ENCODE measurements around the gene TMTC1.

TMTC1 gene

DNA sequence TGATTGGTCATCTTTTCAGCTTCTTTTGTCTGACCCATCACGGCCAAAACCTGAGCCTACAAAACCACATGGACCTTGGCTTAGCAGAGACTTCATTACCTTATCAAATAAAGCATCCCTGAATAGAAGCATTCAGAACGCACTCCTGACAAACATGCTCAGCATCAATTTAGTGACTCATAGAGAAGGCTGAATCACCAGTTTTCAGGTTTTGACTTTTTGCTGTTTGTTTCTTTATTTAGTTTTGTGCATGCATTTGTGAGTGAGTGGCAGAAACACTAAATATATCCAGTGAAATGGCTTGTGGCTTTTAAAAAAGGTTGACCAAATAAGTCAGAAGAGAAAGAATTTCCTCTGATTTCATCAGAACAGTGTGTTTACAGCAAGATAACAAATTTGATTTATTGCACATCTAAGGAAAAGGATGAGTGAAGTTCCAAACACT is 267.3 kb downstream of the TMTC1 start:
- TF ChIP-seq TAF1 (IDR thresholded peaks at IDR 0.05; ENCODE audit: borderline replicate concordance, insufficient read depth, low read length), result no peak
- TF ChIP-seq SIN3A (IDR thresholded peaks at IDR 0.05; ENCODE audit: borderline replicate concordance, insufficient read depth, low read length), result no peak
- TF ChIP-seq POLR2AphosphoS5 (IDR thresholded peaks at IDR 0.05; ENCODE audit: low read depth, low read length), result no peak
- TF ChIP-seq, protein P1, sequence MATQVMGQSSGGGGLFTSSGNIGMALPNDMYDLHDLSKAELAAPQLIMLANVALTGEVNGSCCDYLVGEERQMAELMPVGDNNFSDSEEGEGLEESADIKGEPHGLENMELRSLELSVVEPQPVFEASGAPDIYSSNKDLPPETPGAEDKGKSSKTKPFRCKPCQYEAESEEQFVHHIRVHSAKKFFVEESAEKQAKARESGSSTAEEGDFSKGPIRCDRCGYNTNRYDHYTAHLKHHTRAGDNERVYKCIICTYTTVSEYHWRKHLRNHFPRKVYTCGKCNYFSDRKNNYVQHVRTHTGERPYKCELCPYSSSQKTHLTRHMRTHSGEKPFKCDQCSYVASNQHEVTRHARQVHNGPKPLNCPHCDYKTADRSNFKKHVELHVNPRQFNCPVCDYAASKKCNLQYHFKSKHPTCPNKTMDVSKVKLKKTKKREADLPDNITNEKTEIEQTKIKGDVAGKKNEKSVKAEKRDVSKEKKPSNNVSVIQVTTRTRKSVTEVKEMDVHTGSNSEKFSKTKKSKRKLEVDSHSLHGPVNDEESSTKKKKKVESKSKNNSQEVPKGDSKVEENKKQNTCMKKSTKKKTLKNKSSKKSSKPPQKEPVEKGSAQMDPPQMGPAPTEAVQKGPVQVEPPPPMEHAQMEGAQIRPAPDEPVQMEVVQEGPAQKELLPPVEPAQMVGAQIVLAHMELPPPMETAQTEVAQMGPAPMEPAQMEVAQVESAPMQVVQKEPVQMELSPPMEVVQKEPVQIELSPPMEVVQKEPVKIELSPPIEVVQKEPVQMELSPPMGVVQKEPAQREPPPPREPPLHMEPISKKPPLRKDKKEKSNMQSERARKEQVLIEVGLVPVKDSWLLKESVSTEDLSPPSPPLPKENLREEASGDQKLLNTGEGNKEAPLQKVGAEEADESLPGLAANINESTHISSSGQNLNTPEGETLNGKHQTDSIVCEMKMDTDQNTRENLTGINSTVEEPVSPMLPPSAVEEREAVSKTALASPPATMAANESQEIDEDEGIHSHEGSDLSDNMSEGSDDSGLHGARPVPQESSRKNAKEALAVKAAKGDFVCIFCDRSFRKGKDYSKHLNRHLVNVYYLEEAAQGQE (IDR thresholded peaks at IDR 0.05; ENCODE audit: insufficient read depth in 1 of 2, low read depth in 2 of 2, low read length in 2 of 2), result no peak
- no peak for TF ChIP-seq FOXP2 (optimal IDR thresholded peaks at IDR 0.05; ENCODE audit: borderline replicate concordance, extremely low read depth, extremely low read length, insufficient read depth)

DNA sequence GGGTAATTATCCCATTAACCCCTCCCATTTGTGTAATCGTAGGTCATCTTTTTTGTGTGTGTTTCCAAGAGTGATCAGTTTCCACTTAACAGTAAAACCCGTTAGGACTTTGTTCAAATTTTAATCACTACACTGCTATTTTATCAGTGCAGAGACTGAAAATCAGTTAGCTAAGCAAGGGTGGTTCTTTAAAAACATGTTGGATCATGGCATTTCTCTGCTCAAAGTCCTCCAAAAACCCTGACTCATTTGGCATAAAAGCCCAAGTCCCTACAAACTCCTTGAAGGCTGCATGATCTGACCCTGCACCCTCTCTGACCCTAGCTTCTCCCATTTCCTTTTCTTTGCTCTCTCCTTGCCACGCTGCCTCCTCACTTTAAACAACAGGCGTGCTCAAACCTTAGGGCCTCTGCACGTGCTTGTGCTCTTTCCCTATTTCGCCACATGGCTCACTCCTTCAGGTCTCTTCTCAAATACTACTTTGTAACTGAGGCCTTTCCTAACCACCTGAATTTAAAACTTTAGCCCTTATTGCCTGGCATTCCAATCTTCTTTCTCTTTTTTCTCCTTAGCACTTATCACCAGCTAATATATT is 273.1 kb downstream of the TMTC1 start:
- TF ChIP-seq FOXP2 (optimal IDR thresholded peaks at IDR 0.05; ENCODE audit: borderline replicate concordance, extremely low read depth, extremely low read length, insufficient read depth), result no peak
- TF ChIP-seq SIN3A (IDR thresholded peaks at IDR 0.05; ENCODE audit: borderline replicate concordance, insufficient read depth, low read length), result no peak
- TF ChIP-seq TAF1 (IDR thresholded peaks at IDR 0.05; ENCODE audit: borderline replicate concordance, insufficient read depth, low read length), result no peak
- no peak for TF ChIP-seq POLR2AphosphoS5 (IDR thresholded peaks at IDR 0.05; ENCODE audit: low read depth, low read length)
- TF ChIP-seq, protein P1 (IDR thresholded peaks at IDR 0.05; ENCODE audit: insufficient read depth in 1 of 2, low read depth in 2 of 2, low read length in 2 of 2), result no peak

DNA sequence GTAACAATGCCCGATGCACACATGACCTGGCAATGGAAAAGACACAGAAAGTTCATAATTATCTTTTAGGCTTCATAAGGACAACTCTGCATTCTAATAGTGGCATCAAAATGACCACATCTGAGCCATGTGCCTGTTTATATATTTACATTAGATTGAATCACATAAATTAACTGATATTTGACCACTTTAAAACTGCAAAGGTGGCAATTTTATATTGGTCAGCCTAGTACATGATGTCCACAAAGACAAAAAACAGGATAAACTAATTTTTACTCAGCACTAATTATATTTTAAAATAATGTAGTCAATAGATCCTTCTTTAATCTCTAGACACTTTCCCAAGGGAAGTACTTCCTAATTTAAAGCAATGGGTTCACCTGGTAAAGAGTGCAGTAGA is 274.2 kb downstream of the TMTC1 start:
- TF ChIP-seq, protein P1 (IDR thresholded peaks at IDR 0.05; ENCODE audit: insufficient read depth in 1 of 2, low read depth in 2 of 2, low read length in 2 of 2), result no peak
- TF ChIP-seq TAF1 (IDR thresholded peaks at IDR 0.05; ENCODE audit: borderline replicate concordance, insufficient read depth, low read length) (no peak), FOXP2 (optimal IDR thresholded peaks at IDR 0.05; ENCODE audit: borderline replicate concordance, extremely low read depth, extremely low read length, insufficient read depth) (no peak), SIN3A (IDR thresholded peaks at IDR 0.05; ENCODE audit: borderline replicate concordance, insufficient read depth, low read length) (no peak), POLR2AphosphoS5 (IDR thresholded peaks at IDR 0.05; ENCODE audit: low read depth, low read length) (no peak)

DNA sequence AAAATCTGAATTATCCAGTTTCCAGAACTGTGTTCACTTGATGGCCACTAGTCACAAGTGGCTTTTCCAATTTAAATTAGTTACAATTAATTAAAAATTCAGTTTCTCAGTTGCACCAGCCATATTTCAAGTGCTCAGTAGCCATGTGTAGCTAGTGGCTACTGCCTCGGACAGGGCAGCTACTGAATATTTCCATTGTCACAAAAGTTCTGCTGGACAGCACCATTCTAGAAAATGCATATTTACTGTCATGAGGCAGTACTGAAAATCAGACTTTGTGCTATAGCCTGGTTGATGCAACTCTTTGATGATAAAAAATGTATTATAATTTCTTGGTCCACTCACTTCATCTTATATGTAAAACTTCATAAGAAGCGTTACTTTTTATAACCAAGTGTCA is 274.8 kb downstream of the TMTC1 start:
- TF ChIP-seq TAF1 (IDR thresholded peaks at IDR 0.05; ENCODE audit: borderline replicate concordance, insufficient read depth, low read length), result no peak
- TF ChIP-seq, protein P1 (IDR thresholded peaks at IDR 0.05; ENCODE audit: insufficient read depth in 1 of 2, low read depth in 2 of 2, low read length in 2 of 2), result peak in 1 of 2 experiments; percentile 53; a peak in 1 of 4 replicates

DNA sequence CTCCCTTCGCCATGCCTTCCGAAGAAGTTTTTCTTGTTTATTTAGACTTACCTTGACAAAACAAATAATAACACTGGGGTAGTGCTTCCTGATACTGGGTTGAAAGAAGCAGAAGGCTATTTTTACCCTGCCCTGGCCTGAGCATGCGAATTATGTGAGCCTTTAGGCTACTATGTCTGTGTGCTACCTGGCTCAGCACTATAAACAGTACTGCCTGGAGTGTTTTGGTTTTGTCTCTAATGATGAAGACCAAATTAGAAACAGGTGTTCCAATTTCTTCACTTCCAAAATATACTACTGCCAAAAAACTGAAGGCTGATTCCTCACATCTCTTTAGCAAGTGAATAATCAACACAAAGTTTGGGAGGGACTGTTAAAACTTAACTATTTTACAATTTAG is 278.6 kb downstream of the TMTC1 start:
- TF ChIP-seq POLR2AphosphoS5 (IDR thresholded peaks at IDR 0.05; ENCODE audit: low read depth, low read length) (no peak), SIN3A (IDR thresholded peaks at IDR 0.05; ENCODE audit: borderline replicate concordance, insufficient read depth, low read length) (no peak), TAF1 (IDR thresholded peaks at IDR 0.05; ENCODE audit: borderline replicate concordance, insufficient read depth, low read length) (no peak)
- TF ChIP-seq, protein P1 (IDR thresholded peaks at IDR 0.05; ENCODE audit: insufficient read depth in 1 of 2, low read depth in 2 of 2, low read length in 2 of 2), result no peak
